Measurements from ENCODE around the gene HS1BP3.

The HS1BP3 gene

DNA sequence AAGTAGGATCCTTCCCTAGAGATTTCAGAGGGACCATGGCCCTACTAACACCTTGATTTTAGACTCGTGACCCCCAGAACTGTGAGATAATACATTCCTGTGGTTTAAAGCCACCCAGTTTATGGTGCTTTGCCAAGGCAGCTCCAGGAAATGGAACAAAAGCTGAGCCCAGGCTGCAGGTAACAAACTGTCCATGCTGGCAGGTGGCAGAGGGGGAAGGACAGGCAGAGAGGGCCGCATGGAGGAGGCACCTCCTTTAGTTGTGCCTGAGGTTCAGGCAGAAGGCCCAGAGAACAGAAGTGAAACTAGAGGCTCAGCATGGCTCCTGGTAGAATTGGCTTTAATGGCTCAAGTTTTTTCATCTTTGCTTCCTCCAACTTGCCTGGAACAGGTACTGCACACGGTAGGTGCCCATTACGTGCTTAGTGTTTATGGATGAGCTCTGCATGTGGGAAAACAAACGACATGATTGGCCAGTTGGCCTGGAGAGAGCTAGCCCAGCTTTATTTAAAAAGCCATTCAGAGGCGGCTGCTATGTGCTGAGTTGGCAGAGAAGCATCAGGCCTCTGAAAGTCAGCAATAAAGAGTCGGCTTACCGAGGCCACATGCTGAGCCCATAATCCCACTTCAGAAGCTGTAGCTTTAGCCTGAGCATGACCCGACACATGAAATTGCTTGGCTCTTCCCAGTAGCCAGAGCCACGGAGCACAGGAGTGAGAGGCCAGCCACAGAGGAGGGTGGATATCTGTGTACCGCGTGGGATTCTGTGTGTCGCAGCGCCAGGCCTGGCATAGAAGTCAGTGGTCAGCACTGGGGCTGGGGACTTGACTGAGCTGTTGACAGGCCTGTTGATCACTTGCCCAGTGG, 36.5 kb downstream of the HS1BP3 start:
- no peaks in the 10 kb centered on the region for H3K9me3 ChIP-seq (ENCODE audit: insufficient read depth, low read length)
- H3K79me2 ChIP-seq (ENCODE audit: insufficient read depth, low read length) = no peaks in the 10 kb centered on the region
- no peak overlapping the region for H2AFZ ChIP-seq (ENCODE audit: low read depth, low read length, severe bottlenecking)
- no peaks in the 10 kb centered on the region for H3K9me2 ChIP-seq (replicated peaks; ENCODE audit: insufficient read depth, low read length)
- H4K20me1 ChIP-seq (ENCODE audit: low read depth, low read length) = no peaks in the 10 kb centered on the region
- no peaks in the 10 kb centered on the region for H3F3A ChIP-seq (ENCODE audit: insufficient read depth)
- no peaks in the 10 kb centered on the region for H3K36me3 ChIP-seq (ENCODE audit: low read length)
- no peak overlapping the region for H3K9ac ChIP-seq (ENCODE audit: low read length)
- TF ChIP-seq, protein P1, sequence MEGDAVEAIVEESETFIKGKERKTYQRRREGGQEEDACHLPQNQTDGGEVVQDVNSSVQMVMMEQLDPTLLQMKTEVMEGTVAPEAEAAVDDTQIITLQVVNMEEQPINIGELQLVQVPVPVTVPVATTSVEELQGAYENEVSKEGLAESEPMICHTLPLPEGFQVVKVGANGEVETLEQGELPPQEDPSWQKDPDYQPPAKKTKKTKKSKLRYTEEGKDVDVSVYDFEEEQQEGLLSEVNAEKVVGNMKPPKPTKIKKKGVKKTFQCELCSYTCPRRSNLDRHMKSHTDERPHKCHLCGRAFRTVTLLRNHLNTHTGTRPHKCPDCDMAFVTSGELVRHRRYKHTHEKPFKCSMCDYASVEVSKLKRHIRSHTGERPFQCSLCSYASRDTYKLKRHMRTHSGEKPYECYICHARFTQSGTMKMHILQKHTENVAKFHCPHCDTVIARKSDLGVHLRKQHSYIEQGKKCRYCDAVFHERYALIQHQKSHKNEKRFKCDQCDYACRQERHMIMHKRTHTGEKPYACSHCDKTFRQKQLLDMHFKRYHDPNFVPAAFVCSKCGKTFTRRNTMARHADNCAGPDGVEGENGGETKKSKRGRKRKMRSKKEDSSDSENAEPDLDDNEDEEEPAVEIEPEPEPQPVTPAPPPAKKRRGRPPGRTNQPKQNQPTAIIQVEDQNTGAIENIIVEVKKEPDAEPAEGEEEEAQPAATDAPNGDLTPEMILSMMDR (IDR thresholded peaks at IDR 0.05; ENCODE audit: insufficient read depth, low read length, poor library complexity, severe bottlenecking) = no peak
- no peak for TF ChIP-seq EZH2phosphoT487 (conservative IDR thresholded peaks at IDR 0.05; ENCODE audit: low read length)
- no peaks in the 10 kb centered on the region for H3K27me3 ChIP-seq (ENCODE audit: low read length)
- no peak overlapping the region for H3K4me3 ChIP-seq (ENCODE audit: insufficient read depth, low read length, poor library complexity, severe bottlenecking)
- no peak overlapping the region for H3K27ac ChIP-seq (ENCODE audit: low read depth, low read length)
- H3K4me2 ChIP-seq (ENCODE audit: low read depth, low read length, poor library complexity, severe bottlenecking) = no peak overlapping the region

DNA sequence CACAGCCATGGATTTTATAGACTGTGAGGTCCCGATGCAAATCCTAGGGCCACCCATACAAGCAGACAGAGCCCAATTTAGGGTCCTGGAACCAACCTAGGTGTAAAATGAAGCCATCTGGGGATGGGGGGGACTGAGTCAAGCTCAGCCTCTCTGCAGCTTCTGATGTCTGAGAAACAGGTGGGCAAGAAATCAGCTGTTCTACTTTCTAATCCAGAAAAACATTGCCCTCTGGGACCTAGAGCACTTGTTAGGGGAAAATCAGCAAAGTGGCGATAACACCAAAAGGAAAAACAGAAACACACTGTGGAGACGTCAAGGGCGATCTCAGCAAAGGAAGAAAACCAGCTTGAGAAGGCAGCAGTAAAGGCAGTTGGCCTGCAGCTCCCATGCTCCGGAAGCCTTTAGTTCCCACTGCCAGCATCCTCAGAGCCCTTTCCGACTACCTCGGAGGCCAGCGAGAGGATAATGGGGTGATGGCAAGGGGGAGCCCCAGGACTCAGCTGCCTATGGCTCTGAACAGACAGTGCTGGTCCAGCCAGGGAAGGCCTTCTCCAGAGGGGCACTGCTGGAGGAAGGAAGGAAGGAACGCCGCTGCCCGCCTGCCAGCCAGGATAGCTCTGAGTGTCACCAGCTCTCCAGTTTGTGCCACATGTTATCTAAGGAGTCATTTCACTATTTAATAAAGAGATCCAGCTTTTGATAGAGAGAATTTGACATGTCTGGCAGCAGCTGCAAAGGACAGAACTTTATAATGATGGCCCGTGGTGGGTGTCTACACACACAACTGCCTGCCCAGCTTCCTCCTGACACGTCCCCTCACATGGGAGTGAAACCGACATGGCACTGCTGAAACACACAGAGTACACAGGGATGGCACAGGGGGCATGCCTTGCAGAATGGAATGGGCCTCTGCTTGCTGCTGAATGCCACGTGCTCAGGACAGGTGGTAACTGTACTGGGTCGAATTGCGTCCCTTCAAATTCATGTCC, 37.7 kb downstream of the HS1BP3 start:
- Histone ChIP-seq H3K36me3 (ENCODE audit: low read length) (no peaks in the 10 kb centered on the region), H3K9me3 (ENCODE audit: insufficient read depth, low read length) (no peaks in the 10 kb centered on the region), H3F3A (ENCODE audit: insufficient read depth) (no peaks in the 10 kb centered on the region), H3K9ac (ENCODE audit: low read length) (no peak overlapping the region), H3K4me2 (ENCODE audit: low read depth, low read length, poor library complexity, severe bottlenecking) (no peak overlapping the region), H3K79me2 (ENCODE audit: insufficient read depth, low read length) (no peaks in the 10 kb centered on the region), H3K27me3 (ENCODE audit: low read length) (no peaks in the 10 kb centered on the region), H2AFZ (ENCODE audit: low read depth, low read length, severe bottlenecking) (no peak overlapping the region), H4K20me1 (ENCODE audit: low read depth, low read length) (no peaks in the 10 kb centered on the region), H3K4me3 (ENCODE audit: insufficient read depth, low read length, poor library complexity, severe bottlenecking) (no peak overlapping the region), H3K27ac (ENCODE audit: low read depth, low read length) (no peak overlapping the region), H3K9me2 (replicated peaks; ENCODE audit: insufficient read depth, low read length) (no peaks in the 10 kb centered on the region)
- TF ChIP-seq, protein P1 (IDR thresholded peaks at IDR 0.05; ENCODE audit: insufficient read depth, low read length, poor library complexity, severe bottlenecking) = no peak
- TF ChIP-seq EZH2phosphoT487 (conservative IDR thresholded peaks at IDR 0.05; ENCODE audit: low read length) = no peak

DNA sequence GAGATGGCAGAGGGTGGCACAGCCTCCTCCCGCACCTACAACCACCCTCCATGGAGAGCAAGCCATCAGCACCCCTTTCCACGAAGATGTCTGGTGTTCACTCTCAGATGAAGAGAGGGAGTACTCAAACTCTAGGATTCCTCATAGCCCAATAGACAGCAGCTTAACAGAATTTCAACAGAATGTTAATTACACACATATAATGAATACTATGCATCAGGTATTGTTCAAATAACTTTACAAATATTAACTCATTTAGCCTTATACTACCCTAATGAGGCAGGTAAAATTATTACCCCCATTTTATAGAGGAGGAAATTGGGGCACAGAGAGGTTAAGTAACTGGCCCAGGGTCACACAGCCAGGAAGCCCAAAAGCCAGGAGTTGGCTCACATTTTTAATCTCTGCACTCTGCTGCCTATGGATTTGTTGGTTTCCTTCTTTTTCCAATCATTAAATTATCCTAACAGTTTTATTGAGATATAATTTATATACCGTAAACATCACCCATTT, 39.0 kb downstream of the HS1BP3 start:
- H3K27ac ChIP-seq (ENCODE audit: low read depth, low read length) = no peak overlapping the region
- H4K20me1 ChIP-seq (ENCODE audit: low read depth, low read length) = no peaks in the 10 kb centered on the region

More for the DNA sequence above, 39.0 kb downstream of the HS1BP3 start:
- TF ChIP-seq, protein P1 (IDR thresholded peaks at IDR 0.05; ENCODE audit: insufficient read depth, low read length, poor library complexity, severe bottlenecking) = no peak
- no peak for TF ChIP-seq EZH2phosphoT487 (conservative IDR thresholded peaks at IDR 0.05; ENCODE audit: low read length)
- Histone ChIP-seq H3K9ac (ENCODE audit: low read length) (no peak overlapping the region), H3K9me3 (ENCODE audit: insufficient read depth, low read length) (no peaks in the 10 kb centered on the region), H3K79me2 (ENCODE audit: insufficient read depth, low read length) (no peaks in the 10 kb centered on the region), H3K4me3 (ENCODE audit: insufficient read depth, low read length, poor library complexity, severe bottlenecking) (no peak overlapping the region), H3K27me3 (ENCODE audit: low read length) (no peaks in the 10 kb centered on the region), H3K36me3 (ENCODE audit: low read length) (no peaks in the 10 kb centered on the region), H3K9me2 (replicated peaks; ENCODE audit: insufficient read depth, low read length) (no peaks in the 10 kb centered on the region), H3K4me2 (ENCODE audit: low read depth, low read length, poor library complexity, severe bottlenecking) (no peak overlapping the region), H3F3A (ENCODE audit: insufficient read depth) (no peaks in the 10 kb centered on the region), H2AFZ (ENCODE audit: low read depth, low read length, severe bottlenecking) (no peak overlapping the region)
